Lung (tissue), 12 donors: Measurements from ENCODE around the gene PROM2. TPM values are rescaled to one million over a fixed set of nuclear protein-coding genes. Genes with fewer than 3 reads are reported as not detected.

ENCODE experiments used
- ATAC-seq: fragments of 200-7000 bp; cut with Tn5 transposase; one replicate; pipeline ENCODE4 v1.9.1; 2020; ENCODE audit warnings: moderate number of reproducible peaks; ENCODE audit not compliant: insufficient read depth, low FRiP score
- DNase-seq, 3 donors: peaks; one replicate each; pipeline ENCODE4 v3.0.0-alpha.2; 2013 to 2017
- H3K27ac ChIP-seq, 2 donors: one replicate each; pipeline ENCODE4 v1.5.1; 2013; ENCODE audit warnings: mild to moderate bottlenecking in 2 of 2, moderate library complexity in 2 of 2, control low read depth in 1 of 2, inconsistent platforms in 1 of 2, low read depth in 1 of 2, low read length in 1 of 2
- H3K27me3 ChIP-seq, 3 donors: one replicate each; pipeline ENCODE4 v1.5.1; 2013; ENCODE audit warnings: low read length in 2 of 3; ENCODE audit not compliant: control insufficient read depth in 3 of 3, insufficient read depth in 3 of 3
- H3K36me3 ChIP-seq, 4 donors: one replicate each; pipeline ENCODE4 v1.5.1; 2013; ENCODE audit warnings: low read length in 4 of 4, mild to moderate bottlenecking in 1 of 4, moderate library complexity in 1 of 4; ENCODE audit not compliant: control insufficient read depth in 4 of 4, insufficient read depth in 4 of 4
- H3K4me1 ChIP-seq, 5 donors: one replicate each; pipeline ENCODE4 v1.5.1; 2013; ENCODE audit warnings: low read length in 5 of 5, mild to moderate bottlenecking in 2 of 5, moderate library complexity in 1 of 5; ENCODE audit not compliant: control insufficient read depth in 5 of 5, insufficient read depth in 5 of 5
- H3K4me3 ChIP-seq: one replicate; pipeline ENCODE4 v1.5.1; 2013; ENCODE audit warnings: mild to moderate bottlenecking, control low read depth, moderate library complexity
- H3K9ac ChIP-seq, 2 donors: one replicate each; pipeline ENCODE4 v1.5.1; 2013; ENCODE audit warnings: low read length in 2 of 2, control low read depth in 1 of 2; ENCODE audit not compliant: insufficient read depth in 1 of 2
- H3K9me3 ChIP-seq, 4 donors: one replicate each; pipeline ENCODE4 v1.5.1; 2013; ENCODE audit warnings: low read length in 3 of 4, mild to moderate bottlenecking in 1 of 4, moderate library complexity in 1 of 4; ENCODE audit not compliant: control insufficient read depth in 4 of 4, insufficient read depth in 3 of 4
- CTCF ChIP-seq: IDR thresholded peaks from 2 replicates; pipeline ENCODE4 v1.5.1; 2012; ENCODE audit warnings: mild to moderate bottlenecking; ENCODE audit errors: control extremely low read depth, extremely low read depth
- WGBS, 2 donors: extraction: QIAGEN DNeasy Blood & Tissue Kit; methylation state at CpG; one replicate each; pipeline ENCODE4 v1.1.7; 2013; 5-methylcytosine and 5-hydroxymethylcytosine counted together
- polyA plus RNA-seq, 2 donors: library from polyadenylated mRNA; stranded (reverse); fragments of 200-250 nt; gene quantifications; one replicate each; pipeline ENCODE4 v1.2.1, GENCODE V29; 2013
- total RNA-seq, 2 donors: library from RNA; depleted of rRNA in 1 of 2; stranded (reverse); fragments of >200 nt in 1 of 2; gene quantifications; one replicate each; pipeline ENCODE4 v1.2.1, GENCODE V29; 2014 to 2021
- donor health status: control.
- donor health status: control.
- donor health status: Bipolar disorder and iron deficiency.
- donor health status: healthy.
- donor health status: DM: yes; HTN: yes; CAD: no.

The PROM2 gene
- total and polyA plus RNA-seq, 4 donors, result 4.1 to 11.5 (median 5.2) TPM

- DNase-seq (peak in 1 of 3 donors; percentile 4), ATAC-seq (no peak)
- Histone ChIP-seq H3K27me3 (no peaks in the 10 kb centered on the region), H3K36me3 (no peaks in the 10 kb centered on the region), H3K9me3 (no peaks in the 10 kb centered on the region), H3K4me1 (peaks cover 0 to 4% (median 0%) of the 10 kb centered on the region in 5 donors), H3K4me3 (no peak overlapping the region), H3K27ac (no peak overlapping the region), H3K9ac (no peak overlapping the region)
- no peak for TF ChIP-seq CTCF
- whole genome bisulfite sequencing, 2 donors, result 91 to 94% methylated on average over 8 of the region's 8 CpGs
Observed at GRCh38 chr2:95270541-95271081, 3.6 kb upstream of the PROM2 start.

GRCh38 chr2:95271381-95271971, 2.8 kb upstream of the PROM2 start:
- H3K27ac ChIP-seq, result no peak overlapping the region
- no peak for ATAC-seq
- no peak overlapping the region for H3K9ac ChIP-seq
- H3K9me3 ChIP-seq, result no peaks in the 10 kb centered on the region
- no peaks in the 10 kb centered on the region for H3K36me3 ChIP-seq
- no peaks in the 10 kb centered on the region for H3K27me3 ChIP-seq
- no peak for TF ChIP-seq CTCF
- no peak overlapping the region for H3K4me3 ChIP-seq
- DNase-seq, result peak in 1 of 3 donors; percentile 7
- peaks cover 0 to 4% (median 0%) of the 10 kb centered on the region in 5 donors for H3K4me1 ChIP-seq
- 78 to 84% methylated on average over 6 of the region's 6 CpGs for WGBS, 2 donors

GRCh38 chr2:95272299-95272751, 1.9 kb upstream of the PROM2 start:
- ATAC-seq (no peak), DNase-seq (peak in 1 of 3 donors; percentile 2)
- no peak overlapping the region for H3K9ac ChIP-seq
- no peak for TF ChIP-seq CTCF
- H3K4me3 ChIP-seq, result no peak overlapping the region
- WGBS, 2 donors, result 93 to 95% methylated on average over 6 of the region's 6 CpGs
- H3K27ac ChIP-seq, result no peak overlapping the region
- peaks cover 0 to 7% (median 0%) of the 10 kb centered on the region in 5 donors for H3K4me1 ChIP-seq
- H3K27me3 ChIP-seq, result no peaks in the 10 kb centered on the region
- H3K9me3 ChIP-seq, result no peaks in the 10 kb centered on the region
- no peaks in the 10 kb centered on the region for H3K36me3 ChIP-seq
